ENCODE data around the gene PDE4B. TPM values are rescaled to one million over a fixed set of nuclear protein-coding genes. Genes with fewer than 3 reads are reported as not detected.

The PDE4B gene
- total and polyA plus RNA-seq, 12 donors = 1.2 to 14.9 (median 3.9) TPM

DNA sequence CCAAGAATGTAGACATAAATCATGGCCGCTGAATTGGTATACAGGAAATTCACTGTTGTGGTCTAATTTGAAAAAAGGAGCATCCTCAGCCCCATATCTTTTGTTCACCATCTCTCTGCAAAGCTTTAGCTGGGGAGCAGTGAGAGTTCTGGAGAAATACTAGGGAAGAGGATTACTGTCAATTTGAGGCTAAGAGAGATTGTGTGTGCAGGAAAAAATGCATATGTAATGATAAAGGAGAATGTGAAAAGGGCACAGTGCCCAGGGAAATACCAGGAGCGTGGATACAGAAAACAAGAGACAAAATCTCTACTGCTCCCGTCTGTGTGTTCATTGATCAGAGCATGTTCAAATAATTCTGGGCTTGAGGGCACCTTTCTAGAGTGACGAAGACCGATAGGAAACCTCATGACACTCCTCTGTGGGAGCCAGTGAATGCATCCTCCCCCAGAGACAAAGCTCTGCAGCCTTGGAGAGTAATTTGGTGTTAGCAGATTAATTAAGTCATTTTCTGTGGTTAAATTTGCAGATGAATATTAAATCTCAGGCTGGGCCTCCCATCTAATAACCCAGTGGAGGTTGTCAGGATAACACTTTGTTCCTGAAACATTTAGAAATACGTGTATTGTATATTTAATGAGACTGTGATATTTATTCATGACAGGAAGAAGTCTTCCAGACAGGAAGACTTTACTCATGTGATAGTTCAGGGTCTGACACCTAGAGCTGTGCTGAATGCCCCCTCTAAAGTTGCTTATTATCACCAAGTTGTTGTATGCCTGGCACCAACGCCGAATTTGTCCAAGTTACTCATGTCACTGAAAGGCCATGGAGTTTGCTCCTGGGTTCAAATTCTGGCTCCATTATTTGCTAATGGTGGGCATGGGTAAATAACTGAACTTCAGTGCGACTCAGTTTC lies 453.9 kb downstream of the PDE4B start:
- Histone ChIP-seq H3K9me3 (replicated peaks in 1 of 3) (no peaks in the 10 kb centered on the region), H3K36me3 (replicated peaks in 1 of 2) (no peaks in the 10 kb centered on the region), H3K27ac (no peak overlapping the region), H3K27me3 (no peaks in the 10 kb centered on the region), H3K4me3 (no peak overlapping the region), H3K4me1 (replicated peaks in 1 of 2) (no peaks in the 10 kb centered on the region)
- TF ChIP-seq POLR2A (IDR thresholded peaks at IDR 0.05) = no peak
- TF ChIP-seq, protein P1, sequence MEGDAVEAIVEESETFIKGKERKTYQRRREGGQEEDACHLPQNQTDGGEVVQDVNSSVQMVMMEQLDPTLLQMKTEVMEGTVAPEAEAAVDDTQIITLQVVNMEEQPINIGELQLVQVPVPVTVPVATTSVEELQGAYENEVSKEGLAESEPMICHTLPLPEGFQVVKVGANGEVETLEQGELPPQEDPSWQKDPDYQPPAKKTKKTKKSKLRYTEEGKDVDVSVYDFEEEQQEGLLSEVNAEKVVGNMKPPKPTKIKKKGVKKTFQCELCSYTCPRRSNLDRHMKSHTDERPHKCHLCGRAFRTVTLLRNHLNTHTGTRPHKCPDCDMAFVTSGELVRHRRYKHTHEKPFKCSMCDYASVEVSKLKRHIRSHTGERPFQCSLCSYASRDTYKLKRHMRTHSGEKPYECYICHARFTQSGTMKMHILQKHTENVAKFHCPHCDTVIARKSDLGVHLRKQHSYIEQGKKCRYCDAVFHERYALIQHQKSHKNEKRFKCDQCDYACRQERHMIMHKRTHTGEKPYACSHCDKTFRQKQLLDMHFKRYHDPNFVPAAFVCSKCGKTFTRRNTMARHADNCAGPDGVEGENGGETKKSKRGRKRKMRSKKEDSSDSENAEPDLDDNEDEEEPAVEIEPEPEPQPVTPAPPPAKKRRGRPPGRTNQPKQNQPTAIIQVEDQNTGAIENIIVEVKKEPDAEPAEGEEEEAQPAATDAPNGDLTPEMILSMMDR (IDR thresholded peaks at IDR 0.05) = no peak
- 75 to 81% (median 76%) methylated on average over 9 of the region's 9 CpGs for WGBS, 4 donors
- intact Hi-C loops (cut with DNase I) = loop anchor here in 1 of 2 donors (5.0 kb wide), 1 partner anchor 294 kb away; no protein-coding TSS in a partner anchor
- no peak for DNase-seq

DNA sequence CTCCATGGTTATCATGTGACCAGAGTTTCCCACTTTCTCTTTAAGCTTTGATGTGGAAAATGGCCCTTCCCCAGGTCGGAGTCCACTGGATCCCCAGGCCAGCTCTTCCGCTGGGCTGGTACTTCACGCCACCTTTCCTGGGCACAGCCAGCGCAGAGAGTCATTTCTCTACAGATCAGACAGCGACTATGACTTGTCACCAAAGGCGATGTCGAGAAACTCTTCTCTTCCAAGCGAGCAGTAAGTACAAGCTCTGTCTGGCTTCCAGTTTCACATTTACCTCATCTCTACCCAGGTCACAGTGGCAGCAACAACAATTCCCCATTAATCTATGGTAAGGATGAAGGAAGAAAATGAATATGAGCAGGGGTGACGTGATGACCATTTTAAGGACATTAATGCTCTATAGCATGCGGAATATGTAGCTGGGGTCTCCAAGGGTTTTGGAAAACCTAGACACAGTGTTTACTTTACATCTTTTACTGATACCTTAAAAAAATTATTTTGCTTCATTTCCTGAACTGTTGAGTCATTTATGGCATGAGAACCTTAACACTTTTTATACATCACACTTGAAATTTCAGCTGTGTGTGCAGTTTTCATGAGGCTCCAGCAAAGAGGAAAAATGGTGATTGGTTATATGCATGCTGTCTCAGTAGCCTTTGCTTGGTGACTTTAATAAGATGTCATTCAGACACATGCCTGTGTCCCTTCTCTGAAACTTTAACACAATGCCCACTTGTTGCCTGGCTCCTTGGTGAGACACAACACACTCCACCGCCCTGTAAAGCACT lies 454.9 kb downstream of the PDE4B start:
- Histone ChIP-seq H3K4me1 (replicated peaks in 1 of 2) (no peaks in the 10 kb centered on the region), H3K27ac (no peak overlapping the region), H3K9me3 (replicated peaks in 1 of 3) (no peaks in the 10 kb centered on the region), H3K36me3 (replicated peaks in 1 of 2) (no peaks in the 10 kb centered on the region), H3K4me3 (no peak overlapping the region), H3K27me3 (no peaks in the 10 kb centered on the region)
- intact Hi-C loops (cut with DNase I) = loop anchor here in 1 of 2 donors (5.0 kb wide), 1 partner anchor 295 kb away; no protein-coding TSS in a partner anchor
- 85 to 90% (median 88%) methylated on average over 11 of the region's 11 CpGs for WGBS, 4 donors
- TF ChIP-seq, protein P1 (IDR thresholded peaks at IDR 0.05) = no peak
- TF ChIP-seq POLR2A (IDR thresholded peaks at IDR 0.05) = no peak
- DNase-seq = no peak

DNA sequence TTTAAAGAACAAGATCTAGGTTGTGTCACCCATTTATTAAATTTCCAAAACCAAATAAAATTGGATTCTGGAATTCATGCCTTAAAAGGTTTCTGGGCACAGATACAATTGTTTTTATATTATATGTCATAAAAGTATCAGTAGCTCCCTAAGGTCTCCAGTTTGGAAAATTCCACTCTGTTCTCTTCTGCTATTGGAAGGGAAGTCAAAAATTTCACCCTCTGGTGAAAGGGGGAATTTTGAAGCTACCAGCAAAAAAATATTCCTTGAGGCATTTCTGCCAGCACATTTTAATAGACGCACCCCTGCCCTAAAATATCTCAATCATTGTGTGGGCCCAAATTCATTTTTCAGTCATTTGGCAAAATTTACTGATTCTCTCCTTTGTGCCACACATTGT lies 455.6 kb downstream of the PDE4B start:
- H3K27me3 ChIP-seq = no peaks in the 10 kb centered on the region
- intact Hi-C loops (cut with DNase I) = loop anchor here in 1 of 2 donors (5.0 kb wide), 1 partner anchor 296 kb away; no protein-coding TSS in a partner anchor
- peak overlapping the region in 1 of 5 donors; percentile 31 for H3K27ac ChIP-seq
- no peaks in the 10 kb centered on the region for H3K36me3 ChIP-seq (replicated peaks in 1 of 2)
- 64 to 74% (median 72%) methylated on average over 1 of the region's 1 CpG for WGBS, 4 donors
- no peak overlapping the region for H3K4me3 ChIP-seq
- no peak for DNase-seq
- no peaks in the 10 kb centered on the region for H3K9me3 ChIP-seq (replicated peaks in 1 of 3)
- H3K4me1 ChIP-seq (replicated peaks in 1 of 2) = no peaks in the 10 kb centered on the region
- TF ChIP-seq, protein P1 (IDR thresholded peaks at IDR 0.05) = no peak
- TF ChIP-seq POLR2A (IDR thresholded peaks at IDR 0.05) = no peak

DNA sequence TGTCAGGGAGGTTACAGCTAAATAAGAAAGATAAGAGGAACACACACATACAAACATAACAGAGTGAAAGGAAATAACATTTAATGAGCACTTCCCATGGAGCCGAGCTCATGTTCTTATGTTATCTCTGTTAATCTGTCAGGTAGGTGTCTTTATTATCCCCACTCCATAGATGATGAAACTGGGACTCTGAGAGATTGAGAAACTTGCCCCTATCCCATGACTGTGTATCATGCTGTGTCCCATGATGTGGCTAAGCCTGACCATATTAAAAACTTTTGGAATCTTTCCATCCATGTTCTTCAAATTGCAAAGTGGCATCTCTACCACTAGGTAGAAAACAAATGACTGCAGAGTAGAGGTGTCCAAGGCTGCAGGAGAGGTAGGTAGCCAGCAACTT lies 456.1 kb downstream of the PDE4B start:
- TF ChIP-seq, protein P1 (IDR thresholded peaks at IDR 0.05) = no peak
- no peak for TF ChIP-seq POLR2A (IDR thresholded peaks at IDR 0.05)
- Histone ChIP-seq H3K4me1 (replicated peaks in 1 of 2) (no peaks in the 10 kb centered on the region), H3K36me3 (replicated peaks in 1 of 2) (no peaks in the 10 kb centered on the region), H3K9me3 (replicated peaks in 1 of 3) (no peaks in the 10 kb centered on the region), H3K27ac (peak overlapping the region in 1 of 5 donors; percentile 31), H3K27me3 (no peaks in the 10 kb centered on the region), H3K4me3 (no peak overlapping the region)
- DNase-seq = no peak
- intact Hi-C loops (cut with DNase I) = loop anchor here in 1 of 2 donors (5.0 kb wide), 1 partner anchor 296 kb away; no protein-coding TSS in a partner anchor
- WGBS, 4 donors = 24 to 54% (median 47%) methylated on average over 1 of the region's 1 CpG
